Measurements from ENCODE around the gene CGB7. TPM values are rescaled to one million over a fixed set of nuclear protein-coding genes. Genes with fewer than 3 reads are reported as not detected.

CGB7 gene
- total and polyA plus RNA-seq, 9 of the 15 experiments (the other 6 are each of a cell fraction or from before 2014, with no cell fraction given): not detected

DNA sequence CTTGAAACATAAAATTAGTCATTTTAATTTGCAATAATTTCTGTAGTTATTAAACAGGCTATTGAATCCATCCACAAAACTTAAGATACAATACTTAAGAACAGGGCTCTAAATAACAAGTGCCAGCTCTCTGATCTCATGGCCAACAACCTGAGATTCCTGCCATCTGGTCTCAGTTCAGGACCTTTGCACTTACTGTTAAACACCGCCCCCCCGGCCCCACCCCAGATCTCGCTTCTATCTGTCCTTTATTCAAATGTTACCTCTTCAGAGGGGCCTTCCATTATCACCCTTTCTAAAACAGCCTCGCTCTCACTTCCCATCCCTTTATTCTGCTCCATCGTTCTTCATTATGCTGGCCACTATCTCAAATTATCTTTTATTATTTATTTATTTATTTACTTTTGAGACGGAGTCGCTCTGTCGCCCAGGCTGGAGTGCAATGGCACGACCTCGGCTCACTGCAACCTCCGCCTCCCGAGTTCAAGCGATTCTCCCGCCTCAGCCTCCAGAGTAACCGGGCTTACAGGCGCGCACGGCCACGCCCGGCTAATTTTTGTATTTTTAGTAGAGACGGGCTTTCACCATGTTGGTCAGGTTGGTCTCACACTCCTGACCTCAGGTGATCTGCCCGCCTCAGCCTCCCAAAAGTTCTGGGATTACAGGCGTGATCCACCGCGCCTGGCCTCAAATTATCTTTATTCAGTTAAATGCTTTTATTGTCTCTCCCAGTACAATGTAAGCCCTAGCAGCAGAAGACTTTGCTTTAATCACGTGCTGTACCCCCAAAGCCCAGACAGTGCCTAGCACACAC is 26.9 kb upstream of the CGB7 start (continued):
- no peak for TF ChIP-seq ZNF384 (IDR thresholded peaks at IDR 0.05; ENCODE audit: low read depth, low read length)
- peak in 1 of 2 experiments; percentile 45; a peak in 2 of 4 replicates for TF ChIP-seq TEAD1 (CRISPR knock-in tag; IDR thresholded peaks at IDR 0.05)
- TF ChIP-seq ERF (CRISPR knock-in tag; IDR thresholded peaks at IDR 0.05): 0 out of 2 replicates have a peak, but pooled peaks have one; percentile 45
- TF ChIP-seq ZNF282 (CRISPR knock-in tag; IDR thresholded peaks at IDR 0.05): no peak
- TF ChIP-seq GABPB2 (CRISPR knock-in tag; conservative IDR thresholded peaks at IDR 0.05): no peak
- peak; percentile 22; the same call in 1 of the 2 replicates for TF ChIP-seq NBN (IDR thresholded peaks at IDR 0.05; ENCODE audit: low read depth)
- TF ChIP-seq MTA2 (IDR thresholded peaks at IDR 0.05; ENCODE audit: low read depth): 0 out of 2 replicates have a peak, but pooled peaks have one; percentile 7
- 0 out of 2 replicates have a peak, but pooled peaks have one; percentile 43 for TF ChIP-seq MIER1 (IDR thresholded peaks at IDR 0.05; ENCODE audit: low read depth)
- no peak for TF ChIP-seq ZNF785 (CRISPR knock-in tag; IDR thresholded peaks at IDR 0.05)
- TF ChIP-seq MBD2 (IDR thresholded peaks at IDR 0.05; ENCODE audit: borderline replicate concordance, low read depth): no peak
- no peak for TF ChIP-seq TGIF2 (CRISPR knock-in tag; IDR thresholded peaks at IDR 0.05)
- TF ChIP-seq CCAR2 (IDR thresholded peaks at IDR 0.05; ENCODE audit: low read depth, low read length): no peak
- TF ChIP-seq DMBX1 (CRISPR knock-in tag; IDR thresholded peaks at IDR 0.05; ENCODE audit: borderline replicate concordance): 0 out of 2 replicates have a peak, but pooled peaks have one; percentile 46
